A673 (cell line): Measurements from ENCODE around the gene SPRED2.

ENCODE experiments used
- CTCF ChIP-seq: fragments of 300-800, 200-600 bp; sonication (generic); conservative IDR thresholded peaks from 2 replicates; pipeline ENCODE4 v1.5.1; 2017; ENCODE audit warnings: low read depth, mild to moderate bottlenecking, antibody characterized with exemption, low read length, moderate library complexity, mixed read lengths
- EZH2 ChIP-seq: fragments of 200-600 bp; sonication (generic); IDR thresholded peaks from 2 replicates; pipeline ENCODE4 v1.6.1; 2017; ENCODE audit warnings: borderline replicate concordance, low read depth, mild to moderate bottlenecking, mixed read lengths, antibody characterized with exemption, low read length; ENCODE audit not compliant: poor library complexity, severe bottlenecking

GRCh38 chr2:65339648-65340047 lies 92.8 kb downstream of the SPRED2 start:
- TF ChIP-seq EZH2, result no peak
- no peak for TF ChIP-seq CTCF
